HT-29 (cell line): ENCODE results near the gene NAGS. TPM values are rescaled to one million over a fixed set of nuclear protein-coding genes. Genes with fewer than 3 reads are reported as not detected.
"Not testable (repeated sequence)": the region's sequence is repeated elsewhere in the genome, so short reads cannot be mapped to it uniquely, and the experiment has no call there.

Experiments used
- DNase-seq: peaks from one replicate; pipeline ENCODE4 v3.0.0-alpha.2; 2015; ENCODE audit warnings: low spot score
- total RNA-seq: library from RNA; depleted of rRNA; stranded (reverse); fragments of >200 nt; shearing (Covaris generic); gene quantifications from 2 replicates; pipeline ENCODE4 v1.2.3, GENCODE V29; 2014; rRNA removed

The NAGS gene
- total RNA-seq, result 2.7 and 4.2 TPM in 2 replicates

- no peak for DNase-seq
Observed at GRCh38 chr17:44004077-44004760, at the start of gene NAGS. Gene NAGS, plus strand, starts transcription at chr17:44004622. Its CDS starts 42 bp downstream, at chr17:44004664.

- no peak for DNase-seq
Observed at GRCh38 chr17:43956222-43956621, 48.2 kb upstream of the NAGS start.

GRCh38 chr17:43958748-43959352 is 45.6 kb upstream of the NAGS start:
- DNase-seq, result no peak

GRCh38 chr17:43961292-43961691 is 43.1 kb upstream of the NAGS start:
- DNase-seq, result not testable (repeated sequence)

- DNase-seq, result no peak
Observed at GRCh38 chr17:43961954-43962353, 42.5 kb upstream of the NAGS start.

GRCh38 chr17:43962479-43962878 is 41.9 kb upstream of the NAGS start:
- DNase-seq, result no peak

- DNase-seq, result no peak
Observed at GRCh38 chr17:43966276-43966675, 38.1 kb upstream of the NAGS start.

GRCh38 chr17:43967251-43967875 is 37.1 kb upstream of the NAGS start:
- DNase-seq, result no peak

- DNase-seq, result no peak
Observed at GRCh38 chr17:43970366-43970765, 34.1 kb upstream of the NAGS start.

- not testable (repeated sequence) for DNase-seq
Observed at GRCh38 chr17:43971436-43971835, 33.0 kb upstream of the NAGS start.

GRCh38 chr17:43972444-43973212 is 31.8 kb upstream of the NAGS start:
- DNase-seq, result not testable (repeated sequence)

- DNase-seq, result no peak
Observed at GRCh38 chr17:43974382-43975266, 29.8 kb upstream of the NAGS start.

- DNase-seq, result no peak
Observed at GRCh38 chr17:43975898-43976297, 28.5 kb upstream of the NAGS start.

- no peak for DNase-seq
Observed at GRCh38 chr17:43976963-43977837, 27.2 kb upstream of the NAGS start.

- no peak for DNase-seq
Observed at GRCh38 chr17:43978078-43978477, 26.3 kb upstream of the NAGS start.

- DNase-seq, result no peak
Observed at GRCh38 chr17:43979011-43979410, 25.4 kb upstream of the NAGS start.

GRCh38 chr17:43979671-43980070 is 24.8 kb upstream of the NAGS start:
- no peak for DNase-seq

GRCh38 chr17:43982171-43982570 is 22.3 kb upstream of the NAGS start:
- no peak for DNase-seq

- no peak for DNase-seq
Observed at GRCh38 chr17:43983196-43983514, 21.3 kb upstream of the NAGS start.
